HepG2 (cell line): ENCODE data around the gene JAGN1. TPM values are rescaled to one million over a fixed set of nuclear protein-coding genes. Genes with fewer than 3 reads are reported as not detected.

Experiments
- CEBPG ChIP-seq: IDR thresholded peaks from 2 replicates; pipeline ENCODE4 v1.6.1; 2016
- FOXA3 ChIP-seq: IDR thresholded peaks from 2 replicates; pipeline ENCODE4 v1.6.1; 2016; ENCODE audit warnings: missing genetic modification reagents, missing compliant biosample characterization
- MTA1 ChIP-seq: sonication (generic); formaldehyde crosslinking; IDR thresholded peaks from 2 replicates; pipeline ENCODE4 v1.4.0; 2020; ENCODE audit warnings: missing genetic modification reagents, mild to moderate bottlenecking, borderline replicate concordance
- MXI1 ChIP-seq: IDR thresholded peaks from 3 replicates; pipeline ENCODE4 v1.6.1; 2012; ENCODE audit warnings: low read depth, low read length, inconsistent platforms, borderline replicate concordance
- POLR2AphosphoS5 ChIP-seq: IDR thresholded peaks from 2 replicates; pipeline ENCODE4 v1.6.1; 2012; ENCODE audit warnings: low read depth, low read length
- RORA ChIP-seq: sonication (generic); formaldehyde crosslinking; IDR thresholded peaks from 2 replicates; pipeline ENCODE4 v1.5.0; 2020; ENCODE audit warnings: mild to moderate bottlenecking, missing genetic modification reagents, moderate library complexity
- SRY ChIP-seq: sonication (generic); formaldehyde crosslinking; IDR thresholded peaks from 2 replicates; pipeline ENCODE4 v1.8.0; 2022; ENCODE audit warnings: mild to moderate bottlenecking, missing genetic modification reagents
- TBX3 ChIP-seq: fragments of 450-650 bp; IDR thresholded peaks from 2 replicates; pipeline ENCODE4 v1.6.1; 2017; ENCODE audit warnings: antibody characterized with exemption, mild to moderate bottlenecking, inconsistent platforms, borderline replicate concordance
- ZNF12 ChIP-seq: sonication (generic); formaldehyde crosslinking; IDR thresholded peaks from 2 replicates; pipeline ENCODE4 v1.5.0; 2020; ENCODE audit warnings: missing genetic modification reagents
- ZNF34 ChIP-seq: sonication (generic); formaldehyde crosslinking; IDR thresholded peaks from 2 replicates; pipeline ENCODE4 v1.4.0; 2020; ENCODE audit warnings: mild to moderate bottlenecking, missing genetic modification reagents, borderline replicate concordance
- ZNF530 ChIP-seq: sonication (generic); formaldehyde crosslinking; IDR thresholded peaks from 2 replicates; pipeline ENCODE4 v1.5.0; 2020; ENCODE audit warnings: low read depth, mild to moderate bottlenecking, missing genetic modification reagents
- ZNF75D ChIP-seq: sonication (generic); formaldehyde crosslinking; IDR thresholded peaks from 2 replicates; pipeline ENCODE4 v1.8.1; 2023; ENCODE audit warnings: missing genetic modification reagents, mild to moderate bottlenecking, borderline replicate concordance
- ZNF768 ChIP-seq: sonication (generic); formaldehyde crosslinking; IDR thresholded peaks from 2 replicates; pipeline ENCODE4 v1.4.0; 2020; ENCODE audit warnings: missing genetic modification reagents
- ZNF773 ChIP-seq: sonication (generic); formaldehyde crosslinking; IDR thresholded peaks from 2 replicates; pipeline ENCODE4 v1.4.0; 2020; ENCODE audit warnings: missing genetic modification reagents, borderline replicate concordance
- polyA plus RNA-seq, 8 experiments: library from polyadenylated mRNA; depleted of rRNA in 3 of 8; stranded (reverse) in 7 of 8; unstranded in 1 of 8; fragments of >200 nt; fragmentation: Illumina TruSeq in 4 of 8; extraction: Trizol in 4 of 8; gene quantifications; 2 replicates each; pipeline versions ENCODE4 v1.2.1 to v1.2.3, GENCODE V29; 2011 to 2016; ENCODE audit warnings: low read depth in 4 of 8, missing spikeins in 1 of 8, mixed read lengths in 1 of 8; ENCODE audit not compliant: insufficient read depth in 1 of 8
- total RNA-seq, 5 experiments: library from RNA; depleted of rRNA; stranded (reverse); fragments of >200 nt; fragmentation: Illumina TruSeq; extraction: Trizol; gene quantifications; 2 replicates each; pipeline ENCODE4 v1.2.3, GENCODE V29; 2016; ENCODE audit warnings: low read depth in 1 of 5
- TF ChIP-seq, protein P1 (sequence below): sonication (generic); formaldehyde crosslinking; IDR thresholded peaks from 2 replicates; pipeline ENCODE4 v1.5.1; 2020; ENCODE audit warnings: mild to moderate bottlenecking, missing genetic modification reagents, moderate library complexity
- TF ChIP-seq, protein P2 (sequence below): sonication (generic); formaldehyde crosslinking; IDR thresholded peaks from 2 replicates; pipeline ENCODE4 v1.4.0; 2020; ENCODE audit warnings: missing genetic modification reagents, borderline replicate concordance
- TF ChIP-seq, protein P3 (sequence below): sonication (generic); formaldehyde crosslinking; IDR thresholded peaks from 2 replicates; pipeline ENCODE4 v1.5.1; 2020; ENCODE audit warnings: missing genetic modification reagents, mild to moderate bottlenecking, borderline replicate concordance
- TF ChIP-seq, protein P4 (sequence below): sonication (generic); formaldehyde crosslinking; IDR thresholded peaks from 2 replicates; pipeline ENCODE4 v1.5.0; 2020; ENCODE audit warnings: missing genetic modification reagents

JAGN1 gene
- total and polyA plus RNA-seq, 2 of the 13 experiments (the other 11 are each of a cell fraction or from before 2014, with no cell fraction given), result 49.9 to 50.9 TPM

- TF ChIP-seq, protein P1, sequence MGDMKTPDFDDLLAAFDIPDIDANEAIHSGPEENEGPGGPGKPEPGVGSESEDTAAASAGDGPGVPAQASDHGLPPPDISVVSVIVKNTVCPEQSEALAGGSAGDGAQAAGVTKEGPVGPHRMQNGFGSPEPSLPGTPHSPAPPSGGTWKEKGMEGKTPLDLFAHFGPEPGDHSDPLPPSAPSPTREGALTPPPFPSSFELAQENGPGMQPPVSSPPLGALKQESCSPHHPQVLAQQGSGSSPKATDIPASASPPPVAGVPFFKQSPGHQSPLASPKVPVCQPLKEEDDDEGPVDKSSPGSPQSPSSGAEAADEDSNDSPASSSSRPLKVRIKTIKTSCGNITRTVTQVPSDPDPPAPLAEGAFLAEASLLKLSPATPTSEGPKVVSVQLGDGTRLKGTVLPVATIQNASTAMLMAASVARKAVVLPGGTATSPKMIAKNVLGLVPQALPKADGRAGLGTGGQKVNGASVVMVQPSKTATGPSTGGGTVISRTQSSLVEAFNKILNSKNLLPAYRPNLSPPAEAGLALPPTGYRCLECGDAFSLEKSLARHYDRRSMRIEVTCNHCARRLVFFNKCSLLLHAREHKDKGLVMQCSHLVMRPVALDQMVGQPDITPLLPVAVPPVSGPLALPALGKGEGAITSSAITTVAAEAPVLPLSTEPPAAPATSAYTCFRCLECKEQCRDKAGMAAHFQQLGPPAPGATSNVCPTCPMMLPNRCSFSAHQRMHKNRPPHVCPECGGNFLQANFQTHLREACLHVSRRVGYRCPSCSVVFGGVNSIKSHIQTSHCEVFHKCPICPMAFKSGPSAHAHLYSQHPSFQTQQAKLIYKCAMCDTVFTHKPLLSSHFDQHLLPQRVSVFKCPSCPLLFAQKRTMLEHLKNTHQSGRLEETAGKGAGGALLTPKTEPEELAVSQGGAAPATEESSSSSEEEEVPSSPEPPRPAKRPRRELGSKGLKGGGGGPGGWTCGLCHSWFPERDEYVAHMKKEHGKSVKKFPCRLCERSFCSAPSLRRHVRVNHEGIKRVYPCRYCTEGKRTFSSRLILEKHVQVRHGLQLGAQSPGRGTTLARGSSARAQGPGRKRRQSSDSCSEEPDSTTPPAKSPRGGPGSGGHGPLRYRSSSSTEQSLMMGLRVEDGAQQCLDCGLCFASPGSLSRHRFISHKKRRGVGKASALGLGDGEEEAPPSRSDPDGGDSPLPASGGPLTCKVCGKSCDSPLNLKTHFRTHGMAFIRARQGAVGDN (CRISPR knock-in tag), result peak; percentile 44
- TF ChIP-seq ZNF34 (peak; percentile 28; the same call in 1 of the 2 replicates), ZNF530 (CRISPR knock-in tag) (no peak), SRY (CRISPR knock-in tag) (no peak), ZNF12 (CRISPR knock-in tag) (no peak), CEBPG (CRISPR knock-in tag) (peak; percentile 78), MTA1 (CRISPR knock-in tag) (0 out of 2 replicates have a peak, but pooled peaks have one; percentile 41), MXI1 (0 out of 3 replicates have a peak, but pooled peaks have one; percentile 24), POLR2AphosphoS5 (peak; percentile 44; the same call in 1 of the 2 replicates), ZNF773 (no peak), FOXA3 (CRISPR knock-in tag) (no peak), ZNF768 (CRISPR knock-in tag) (no peak), TBX3 (no peak), ZNF75D (CRISPR knock-in tag) (no peak), RORA (CRISPR knock-in tag) (no peak)
- TF ChIP-seq, protein P2, sequence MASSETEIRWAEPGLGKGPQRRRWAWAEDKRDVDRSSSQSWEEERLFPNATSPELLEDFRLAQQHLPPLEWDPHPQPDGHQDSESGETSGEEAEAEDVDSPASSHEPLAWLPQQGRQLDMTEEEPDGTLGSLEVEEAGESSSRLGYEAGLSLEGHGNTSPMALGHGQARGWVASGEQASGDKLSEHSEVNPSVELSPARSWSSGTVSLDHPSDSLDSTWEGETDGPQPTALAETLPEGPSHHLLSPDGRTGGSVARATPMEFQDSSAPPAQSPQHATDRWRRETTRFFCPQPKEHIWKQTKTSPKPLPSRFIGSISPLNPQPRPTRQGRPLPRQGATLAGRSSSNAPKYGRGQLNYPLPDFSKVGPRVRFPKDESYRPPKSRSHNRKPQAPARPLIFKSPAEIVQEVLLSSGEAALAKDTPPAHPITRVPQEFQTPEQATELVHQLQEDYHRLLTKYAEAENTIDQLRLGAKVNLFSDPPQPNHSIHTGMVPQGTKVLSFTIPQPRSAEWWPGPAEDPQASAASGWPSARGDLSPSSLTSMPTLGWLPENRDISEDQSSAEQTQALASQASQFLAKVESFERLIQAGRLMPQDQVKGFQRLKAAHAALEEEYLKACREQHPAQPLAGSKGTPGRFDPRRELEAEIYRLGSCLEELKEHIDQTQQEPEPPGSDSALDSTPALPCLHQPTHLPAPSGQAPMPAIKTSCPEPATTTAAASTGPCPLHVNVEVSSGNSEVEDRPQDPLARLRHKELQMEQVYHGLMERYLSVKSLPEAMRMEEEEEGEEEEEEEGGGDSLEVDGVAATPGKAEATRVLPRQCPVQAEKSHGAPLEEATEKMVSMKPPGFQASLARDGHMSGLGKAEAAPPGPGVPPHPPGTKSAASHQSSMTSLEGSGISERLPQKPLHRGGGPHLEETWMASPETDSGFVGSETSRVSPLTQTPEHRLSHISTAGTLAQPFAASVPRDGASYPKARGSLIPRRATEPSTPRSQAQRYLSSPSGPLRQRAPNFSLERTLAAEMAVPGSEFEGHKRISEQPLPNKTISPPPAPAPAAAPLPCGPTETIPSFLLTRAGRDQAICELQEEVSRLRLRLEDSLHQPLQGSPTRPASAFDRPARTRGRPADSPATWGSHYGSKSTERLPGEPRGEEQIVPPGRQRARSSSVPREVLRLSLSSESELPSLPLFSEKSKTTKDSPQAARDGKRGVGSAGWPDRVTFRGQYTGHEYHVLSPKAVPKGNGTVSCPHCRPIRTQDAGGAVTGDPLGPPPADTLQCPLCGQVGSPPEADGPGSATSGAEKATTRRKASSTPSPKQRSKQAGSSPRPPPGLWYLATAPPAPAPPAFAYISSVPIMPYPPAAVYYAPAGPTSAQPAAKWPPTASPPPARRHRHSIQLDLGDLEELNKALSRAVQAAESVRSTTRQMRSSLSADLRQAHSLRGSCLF (CRISPR knock-in tag), result no peak
- TF ChIP-seq, protein P3, sequence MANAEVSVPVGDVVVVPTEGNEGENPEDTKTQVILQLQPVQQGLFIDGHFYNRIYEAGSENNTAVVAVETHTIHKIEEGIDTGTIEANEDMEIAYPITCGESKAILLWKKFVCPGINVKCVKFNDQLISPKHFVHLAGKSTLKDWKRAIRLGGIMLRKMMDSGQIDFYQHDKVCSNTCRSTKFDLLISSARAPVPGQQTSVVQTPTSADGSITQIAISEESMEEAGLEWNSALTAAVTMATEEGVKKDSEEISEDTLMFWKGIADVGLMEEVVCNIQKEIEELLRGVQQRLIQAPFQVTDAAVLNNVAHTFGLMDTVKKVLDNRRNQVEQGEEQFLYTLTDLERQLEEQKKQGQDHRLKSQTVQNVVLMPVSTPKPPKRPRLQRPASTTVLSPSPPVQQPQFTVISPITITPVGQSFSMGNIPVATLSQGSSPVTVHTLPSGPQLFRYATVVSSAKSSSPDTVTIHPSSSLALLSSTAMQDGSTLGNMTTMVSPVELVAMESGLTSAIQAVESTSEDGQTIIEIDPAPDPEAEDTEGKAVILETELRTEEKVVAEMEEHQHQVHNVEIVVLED, result no peak
- TF ChIP-seq, protein P4, sequence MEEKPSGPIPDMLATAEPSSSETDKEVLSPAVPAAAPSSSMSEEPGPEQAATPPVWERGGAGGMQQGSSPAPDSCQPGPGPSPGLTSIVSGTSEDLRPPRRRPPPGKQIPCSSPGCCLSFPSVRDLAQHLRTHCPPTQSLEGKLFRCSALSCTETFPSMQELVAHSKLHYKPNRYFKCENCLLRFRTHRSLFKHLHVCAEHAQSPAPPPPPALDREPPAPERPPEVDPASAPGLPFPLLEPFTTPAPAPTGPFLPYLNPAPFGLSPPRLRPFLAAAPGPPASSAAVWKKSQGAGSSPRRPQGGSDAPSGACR (CRISPR knock-in tag), result no peak
Measured at GRCh38 chr3:9898467-9899241, 8.2 kb downstream of the JAGN1 start (continued).
